Fibroblast of skin of left biceps (primary cell): ENCODE data around the gene NACC2.

Source experiments
- DNase-seq, 2 experiments: peaks; one replicate each; pipeline ENCODE4 v3.0.0-alpha.2; 2013; ENCODE audit warnings: low read depth in 2 of 2

Gene NACC2

GRCh38 chr9:136128436-136128835, 33.3 kb upstream of the NACC2 start:
- no peak for DNase-seq

DNA sequence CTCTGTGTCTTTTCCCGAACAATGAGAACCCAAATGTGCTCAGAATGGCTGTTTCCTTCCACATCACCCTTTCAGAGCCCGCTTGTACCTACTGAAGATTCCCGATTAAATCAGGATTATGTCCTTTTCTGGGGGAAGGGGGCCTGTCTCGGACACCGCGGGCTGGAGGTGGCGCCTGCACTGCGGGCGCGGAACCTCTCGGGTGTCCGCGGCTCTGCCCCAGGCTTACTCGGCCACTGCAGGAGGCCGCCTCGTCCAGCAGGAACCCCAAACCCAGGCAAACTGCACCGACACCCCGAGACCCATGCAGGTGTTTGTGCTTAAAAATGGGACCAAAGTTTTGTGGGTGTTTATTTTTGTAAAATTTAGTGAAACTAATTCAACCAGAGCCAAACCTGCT, 32.2 kb upstream of the NACC2 start:
- DNase-seq = no peak

DNA sequence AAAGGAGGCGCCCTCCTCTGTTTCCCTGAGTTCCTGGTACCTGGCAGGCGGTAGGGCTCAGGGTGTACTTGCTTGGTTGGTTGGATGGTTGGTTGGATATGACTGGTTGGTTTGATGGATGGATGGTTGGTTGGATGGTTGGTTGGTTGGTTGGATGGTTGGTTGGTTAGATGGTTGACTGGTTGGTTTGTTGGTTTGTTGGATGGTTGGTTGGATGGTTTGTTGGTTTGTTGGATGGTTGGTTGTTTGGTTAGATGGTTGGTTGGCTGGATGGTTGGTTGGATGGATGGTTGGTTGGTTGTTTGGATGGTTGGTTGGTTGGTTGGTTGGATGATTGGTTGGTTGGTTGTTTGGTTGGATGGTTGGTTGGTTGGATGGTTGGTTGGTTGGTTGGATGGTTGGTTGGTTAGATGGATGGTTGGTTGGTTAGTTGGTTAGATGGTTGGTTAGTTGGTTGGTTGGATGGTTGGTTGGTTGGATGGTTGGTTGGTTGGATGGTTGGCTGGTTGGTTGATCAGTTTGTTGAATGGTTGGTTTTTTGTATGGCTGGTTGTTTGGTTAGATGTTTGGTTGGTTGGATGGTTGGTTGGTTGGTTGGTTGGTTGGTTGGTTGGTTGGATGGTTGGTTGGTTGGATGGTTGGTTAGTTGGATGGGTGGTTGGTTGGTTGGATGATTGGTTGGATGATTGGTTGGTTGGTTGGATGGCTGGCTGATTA, 30.0 kb upstream of the NACC2 start:
- DNase-seq = no peak

DNA sequence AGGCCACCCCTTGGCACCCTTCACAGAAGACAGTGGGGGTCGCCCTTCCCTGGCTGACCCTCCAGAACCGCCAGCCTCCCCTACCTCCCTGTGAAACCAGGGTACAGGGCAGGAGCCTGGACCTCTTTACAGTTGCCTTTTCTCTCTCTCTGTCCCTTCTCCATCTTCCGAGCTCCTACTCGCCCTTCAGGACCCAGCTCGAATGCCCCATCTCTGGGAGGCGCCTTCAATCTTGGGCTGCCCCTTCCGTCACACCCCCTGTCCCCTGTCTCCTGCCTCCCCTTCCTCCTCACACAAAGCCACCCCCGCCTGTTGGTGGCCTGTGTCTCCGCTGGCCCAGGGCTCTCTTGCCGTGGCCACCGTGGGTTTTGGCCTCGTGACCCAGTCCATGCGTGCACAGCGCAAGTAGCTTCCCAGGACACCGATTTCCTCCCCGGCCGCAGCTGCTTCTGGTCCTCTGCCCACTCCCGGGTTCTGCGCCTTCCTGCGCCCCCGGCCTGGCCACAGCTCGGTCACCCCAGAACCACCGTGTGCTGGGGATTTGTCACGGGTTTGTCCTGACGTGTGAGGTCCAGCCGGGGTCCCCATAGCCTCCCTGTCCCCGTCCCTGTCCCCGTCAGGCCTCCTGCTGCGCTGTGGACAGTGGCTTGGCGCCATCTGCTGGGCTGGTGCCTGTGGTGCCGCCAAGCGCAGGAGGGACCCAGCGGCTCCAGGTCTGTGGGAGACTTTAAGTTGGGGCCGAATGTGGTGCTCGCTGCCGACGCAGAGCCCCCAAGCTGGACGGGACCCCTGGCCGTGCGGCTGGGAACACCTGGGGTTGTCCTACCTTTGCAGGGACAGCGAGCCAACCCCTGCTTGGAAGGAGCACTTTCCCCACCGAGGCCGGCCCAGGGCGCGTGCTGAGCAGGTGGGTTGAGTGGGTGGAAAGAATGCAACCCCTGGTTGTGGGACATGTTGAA, 27.6 kb upstream of the NACC2 start:
- no peak for DNase-seq

- no peak for DNase-seq
Observed at GRCh38 chr9:136121801-136122200, 26.7 kb upstream of the NACC2 start.

- DNase-seq = no peak
Observed at GRCh38 chr9:136120438-136120844, 25.4 kb upstream of the NACC2 start.

DNA sequence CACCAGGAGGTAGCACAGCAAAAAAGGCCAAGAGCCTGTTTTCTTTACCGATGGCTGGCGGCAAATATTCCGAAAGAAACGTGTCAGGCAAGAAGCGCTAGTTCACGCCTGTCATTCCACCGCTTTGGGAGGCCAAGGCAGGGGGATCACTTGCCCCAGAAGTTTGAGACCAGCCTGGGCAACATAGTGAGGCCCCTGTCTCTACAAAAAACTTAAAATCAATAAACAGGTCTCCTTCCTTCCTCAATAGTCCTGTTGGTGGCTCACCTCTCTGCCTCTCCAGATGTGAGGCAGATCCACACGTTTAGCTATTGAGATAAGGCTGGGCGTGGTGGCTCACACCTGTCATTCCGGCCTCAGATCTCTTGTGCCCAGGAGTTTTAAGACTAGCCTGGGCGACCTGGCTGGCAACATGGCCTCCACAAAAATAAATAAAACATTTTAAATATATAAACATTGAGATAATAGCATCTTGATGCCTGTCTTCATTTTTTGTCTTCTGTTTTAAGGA, 24.8 kb upstream of the NACC2 start:
- no peak for DNase-seq

- DNase-seq = no peak
Observed at GRCh38 chr9:136119061-136119882, 24.2 kb upstream of the NACC2 start.

GRCh38 chr9:136118320-136119060, 23.4 kb upstream of the NACC2 start, which contains the start of gene TMEM250:
Gene TMEM250, minus strand, starts transcription at chr9:136118875. Its CDS starts 1,975 bp downstream, at chr9:136116900.
- DNase-seq = peak; percentile 88 to 91

- no peak for DNase-seq
Observed at GRCh38 chr9:136117916-136118319, 22.8 kb upstream of the NACC2 start.

- no peak for DNase-seq
Observed at GRCh38 chr9:136117291-136117915, 22.3 kb upstream of the NACC2 start.

- DNase-seq = no peak
Observed at GRCh38 chr9:136116360-136117098, 21.4 kb upstream of the NACC2 start.

- DNase-seq = no peak
Observed at GRCh38 chr9:136115641-136116359, 20.7 kb upstream of the NACC2 start.

DNA sequence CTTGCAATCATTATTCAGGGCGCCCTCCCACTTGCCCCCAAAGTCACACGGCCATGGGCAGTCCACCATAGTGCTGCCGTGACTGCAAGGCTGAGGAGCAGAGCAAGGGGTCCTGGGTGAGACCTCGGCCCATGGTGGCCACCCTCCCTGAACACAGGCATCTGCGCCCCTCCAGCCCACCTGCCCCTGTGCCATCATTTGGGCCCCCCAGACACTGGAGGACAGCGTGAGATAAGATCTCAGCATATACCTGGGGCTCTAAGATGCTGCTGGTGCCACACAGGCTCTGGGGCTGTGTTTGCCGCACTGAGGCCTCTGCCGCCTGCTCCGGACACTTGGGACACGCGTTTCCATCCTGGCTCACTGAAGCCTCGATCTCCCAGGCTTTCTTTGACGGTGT, 20.1 kb upstream of the NACC2 start:
- no peak for DNase-seq

- no peak for DNase-seq
Observed at GRCh38 chr9:136114610-136115009, 19.5 kb upstream of the NACC2 start.

- DNase-seq = no peak
Observed at GRCh38 chr9:136112541-136112940, 17.5 kb upstream of the NACC2 start.

- DNase-seq = no peak
Observed at GRCh38 chr9:136111910-136112309, 16.8 kb upstream of the NACC2 start.

GRCh38 chr9:136111190-136111589, 16.1 kb upstream of the NACC2 start:
- DNase-seq = no peak
